Activated CD4-positive, alpha-beta T cell treated with anti-CD3 and anti-CD28 coated beads for 36 hours (primary cell): ENCODE measurements around the gene TUBB4B. TPM values are rescaled to one million over a fixed set of nuclear protein-coding genes. Genes with fewer than 3 reads are reported as not detected.

ENCODE experiments used
- ATAC-seq: fragments of 200-7000 bp; cut with Tn5 transposase; one replicate; pipeline ENCODE4 v1.10.0; 2021; ENCODE audit warnings: mild to moderate bottlenecking, moderate library complexity
- CTCF ChIA-PET: fragments of 350-600 bp; sonication (Branson Sonifier 250); formaldehyde crosslinking; loops from one replicate; lab custom pipeline; 2021; ENCODE audit warnings: antibody characterized with exemption; lab: Charles Lee
- POLR2A ChIA-PET: fragments of 350-600 bp; sonication (Branson Sonifier 250); formaldehyde crosslinking; loops from one replicate; lab custom pipeline; 2021; ENCODE audit warnings: antibody characterized with exemption, inconsistent platforms; lab: Charles Lee
- DNase-seq: peaks from one replicate; pipeline ENCODE4 v3.0.0-alpha.2; 2020
- H3K27ac Mint-ChIP-seq: one replicate; pipeline ENCODE4 v1.8.0; 2021; ENCODE audit warnings: mixed read lengths
- H3K27me3 Mint-ChIP-seq: one replicate; pipeline ENCODE4 v1.8.0; 2021; ENCODE audit warnings: mixed read lengths
- H3K36me3 Mint-ChIP-seq: one replicate; pipeline ENCODE4 v1.8.0; 2021; ENCODE audit warnings: low read depth, mixed read lengths
- H3K4me1 Mint-ChIP-seq: one replicate; pipeline ENCODE4 v1.8.0; 2021; ENCODE audit warnings: mixed read lengths
- H3K4me3 Mint-ChIP-seq: one replicate; pipeline ENCODE4 v1.8.0; 2021; ENCODE audit warnings: mild to moderate bottlenecking, moderate library complexity, mixed read lengths
- H3K9me3 Mint-ChIP-seq: one replicate; pipeline ENCODE4 v1.8.0; 2021; ENCODE audit warnings: low read depth, mixed read lengths
- intact Hi-C, 2 experiments: fragments of 100-400 bp; cut with DNase I in 1 of 2; cut with micrococcal nuclease in 1 of 2; formaldehyde crosslinking; loops; one replicate each; pipeline versions ENCODE4 v1.14.2 to v1.15.1; 2022 to 2024; cut with DNase I, micrococcal nuclease
- total RNA-seq, 2 experiments: library from RNA; stranded (reverse); gene quantifications; one replicate each; pipeline ENCODE4 v1.2.3, GENCODE V29; 2021

The TUBB4B gene
- total RNA-seq, 2 experiments from 2014 or later, result 264 to 278 TPM

- ChIA-PET CTCF (no interaction called here), POLR2A (no interaction called here)
- H3K9me3 Mint-ChIP-seq, result no peaks in the 10 kb centered on the region
- H3K4me3 Mint-ChIP-seq, result peak overlapping the region; percentile 72
- peaks cover 29% of the 10 kb centered on the region for H3K4me1 Mint-ChIP-seq
- DNase-seq, result no peak
- ATAC-seq, result no peak
- H3K27me3 Mint-ChIP-seq, result no peaks in the 10 kb centered on the region
- intact Hi-C loops, result loop anchor here (1.0 to 5.0 kb wide), 13 partner anchors 11 to 716 kb away; partner anchors contain the start of genes ANAPC2 (in 2 of the 2), SSNA1 (in 2 of the 2), ABCA2 (in 1 of the 2) and EXD3 (in 1 of the 2)
- H3K36me3 Mint-ChIP-seq, result no peaks in the 10 kb centered on the region
- no peak overlapping the region for H3K27ac Mint-ChIP-seq
Measured at GRCh38 chr9:137199411-137200121, 41.5 kb upstream of the TUBB4B start.

- ChIA-PET CTCF (interaction anchor here (0.7 to 1.1 kb wide), 7 partner anchors 10 to 114 kb away, joined by 3 to 5 read pairs (median 4); partner anchors contain the start of genes MAN1B1, NELFB, RNF224 and TUBB4B), POLR2A (interaction anchor here (0.5 to 1.2 kb wide), 7 partner anchors 12 to 425 kb away, joined by 3 to 8 read pairs (median 4); partner anchors contain the start of genes SSNA1 and TUBB4B)
- DNase-seq, result peak; percentile 99
- intact Hi-C loops, result loop anchor here (1.0 to 5.0 kb wide), 13 partner anchors 12 to 717 kb away; partner anchors contain the start of genes ANAPC2 (in 2 of the 2), SSNA1 (in 2 of the 2), ABCA2 (in 1 of the 2) and EXD3 (in 1 of the 2)
- peak; percentile 99 for ATAC-seq
- Mint-ChIP-seq H3K9me3 (no peaks in the 10 kb centered on the region), H3K27ac (peak within 1 kb of the TSS; percentile 76), H3K4me3 (peak within 1 kb of the TSS; percentile 79), H3K27me3 (no peaks in the 10 kb centered on the region), H3K4me1 (peaks cover 29% of the 10 kb centered on the region), H3K36me3 (peaks cover 1% of the 10 kb centered on the region)
Measured at GRCh38 chr9:137200311-137201204, 40.5 kb upstream of the TUBB4B start, which contains the start of gene TPRN. Gene TPRN, minus strand, starts transcription at chr9:137200741. Its CDS starts 30 bp downstream, at chr9:137200711.

GRCh38 chr9:137201205-137201868, 39.8 kb upstream of the TUBB4B start:
- DNase-seq (no peak), ATAC-seq (no peak)
- CTCF ChIA-PET, result interaction anchor here (0.7 to 1.3 kb wide), 9 partner anchors 10 to 115 kb away, joined by 3 to 5 read pairs (median 4); partner anchors contain the start of genes ANAPC2, MAN1B1, NELFB and RNF224
- POLR2A ChIA-PET, result interaction anchor here (0.5 to 1.2 kb wide), 7 partner anchors 12 to 424 kb away, joined by 3 to 8 read pairs (median 4); partner anchors contain the start of genes SSNA1 and TUBB4B
- Mint-ChIP-seq H3K27me3 (no peaks in the 10 kb centered on the region), H3K36me3 (peaks cover 4% of the 10 kb centered on the region), H3K4me3 (peak overlapping the region; percentile 79), H3K4me1 (peaks cover 30% of the 10 kb centered on the region), H3K9me3 (no peaks in the 10 kb centered on the region), H3K27ac (peak overlapping the region; percentile 76)
- intact Hi-C loops, result loop anchor here in 1 of 2 experiments (5.0 kb wide), 1 partner anchor 314 kb away; the partner anchor contains the start of gene TRAF2

- intact Hi-C loops, result loop anchor here in 1 of 2 experiments (5.0 kb wide), 1 partner anchor 316 kb away; the partner anchor contains the start of gene TRAF2
- Mint-ChIP-seq H3K27me3 (no peaks in the 10 kb centered on the region), H3K4me3 (no peak overlapping the region), H3K4me1 (peaks cover 43% of the 10 kb centered on the region), H3K36me3 (peaks cover 14% of the 10 kb centered on the region), H3K9me3 (no peaks in the 10 kb centered on the region), H3K27ac (no peak overlapping the region)
- ATAC-seq (no peak), DNase-seq (no peak)
- CTCF ChIA-PET, result interaction anchor here (1.9 kb wide), 1 partner anchor 34 kb away, joined by 5 read pairs; no protein-coding TSS in a partner anchor
- POLR2A ChIA-PET, result no interaction called here
Measured at GRCh38 chr9:137202966-137203365, 38.1 kb upstream of the TUBB4B start.

- peaks cover 39% of the 10 kb centered on the region for H3K4me1 Mint-ChIP-seq
- CTCF ChIA-PET, result interaction anchor here (0.6 to 2.4 kb wide), 5 partner anchors 18 to 363 kb away, joined by 3 to 11 read pairs (median 5); partner anchors contain the start of genes RNF208 and RNF224
Measured at GRCh38 chr9:137204731-137205125, 36.4 kb upstream of the TUBB4B start.

GRCh38 chr9:137205126-137206069, 35.7 kb upstream of the TUBB4B start, which contains the start of the genes NDOR1 and TMEM203:
Gene NDOR1, plus strand, starts transcription at chr9:137205700. Its CDS starts 78 bp downstream, at chr9:137205778.
Gene TMEM203, minus strand, starts transcription at chr9:137205648. Its CDS starts 234 bp downstream, at chr9:137205414.
- ATAC-seq, result peak; percentile 53
- intact Hi-C loops, result loop anchor here (1.0 to 2.0 kb wide), 8 partner anchors 16 to 91 kb away; partner anchors contain the start of genes TUBB4B (in 2 of the 2), ANAPC2 (in 1 of the 2), DPP7 (in 1 of the 2) and NELFB (in 1 of the 2)
- DNase-seq, result peak; percentile 97
- peaks cover 39% of the 10 kb centered on the region for H3K4me1 Mint-ChIP-seq
- POLR2A ChIA-PET, result interaction anchor here (0.7 kb wide), 1 partner anchor 122 kb away, joined by 3 read pairs; no protein-coding TSS in a partner anchor
- H3K9me3 Mint-ChIP-seq, result no peaks in the 10 kb centered on the region
- no peaks in the 10 kb centered on the region for H3K27me3 Mint-ChIP-seq
- peaks cover 20% of the 10 kb centered on the region for H3K36me3 Mint-ChIP-seq
- peak within 1 kb of the TSS; percentile 93 for H3K4me3 Mint-ChIP-seq
- CTCF ChIA-PET, result interaction anchor here (0.8 to 2.4 kb wide), 3 partner anchors 18 to 364 kb away, joined by 4 to 11 read pairs (median 9); partner anchors contain the start of genes RNF208 and RNF224
- H3K27ac Mint-ChIP-seq, result peak within 1 kb of the TSS; percentile 93

More at GRCh38 chr9:137204731-137205125, 36.4 kb upstream of the TUBB4B start:
- peak overlapping the region; percentile 93 for H3K27ac Mint-ChIP-seq
- H3K27me3 Mint-ChIP-seq, result no peaks in the 10 kb centered on the region
- no peak for DNase-seq
- no peaks in the 10 kb centered on the region for H3K9me3 Mint-ChIP-seq
- peaks cover 18% of the 10 kb centered on the region for H3K36me3 Mint-ChIP-seq
- H3K4me3 Mint-ChIP-seq, result peak overlapping the region; percentile 93
- intact Hi-C loops, result loop anchor here (1.0 to 5.0 kb wide), 9 partner anchors 15 to 317 kb away; partner anchors contain the start of genes TUBB4B (in 2 of the 2), ANAPC2 (in 1 of the 2), DPP7 (in 1 of the 2) and NELFB (in 1 of the 2)
- POLR2A ChIA-PET, result interaction anchor here (0.7 to 1.0 kb wide), 2 partner anchors 50 to 121 kb away, joined by 3 read pairs; partner anchors contain the start of gene NELFB
- no peak for ATAC-seq

GRCh38 chr9:137206602-137207001, 34.5 kb upstream of the TUBB4B start:
- POLR2A ChIA-PET, result interaction anchor here (0.6 kb wide), 1 partner anchor 804 kb away, joined by 3 read pairs; no protein-coding TSS in a partner anchor
- no peak for ATAC-seq
- intact Hi-C loops, result no loop called here

GRCh38 chr9:137211532-137211931, 29.6 kb upstream of the TUBB4B start:
- ChIA-PET CTCF (interaction anchor here (1.0 to 1.7 kb wide), 2 partner anchors 11 to 22 kb away, joined by 3 to 4 read pairs; partner anchors contain the start of gene TPRN), POLR2A (no interaction called here)
- H3K36me3 Mint-ChIP-seq, result peaks cover 20% of the 10 kb centered on the region
- no peak overlapping the region for H3K4me3 Mint-ChIP-seq
- no peaks in the 10 kb centered on the region for H3K9me3 Mint-ChIP-seq
- H3K27ac Mint-ChIP-seq, result no peak overlapping the region
- DNase-seq, result no peak
- ATAC-seq, result no peak
- intact Hi-C loops, result no loop called here
- no peaks in the 10 kb centered on the region for H3K27me3 Mint-ChIP-seq
- H3K4me1 Mint-ChIP-seq, result peaks cover 11% of the 10 kb centered on the region

More at GRCh38 chr9:137206602-137207001, 34.5 kb upstream of the TUBB4B start:
- peak overlapping the region; percentile 84 for H3K27ac Mint-ChIP-seq
- H3K9me3 Mint-ChIP-seq, result no peaks in the 10 kb centered on the region
- CTCF ChIA-PET, result interaction anchor here (1.2 to 1.9 kb wide), 3 partner anchors 10 to 30 kb away, joined by 3 to 8 read pairs (median 4); a partner anchor contains a TSS
- peaks cover 35% of the 10 kb centered on the region for H3K4me1 Mint-ChIP-seq
- no peak for DNase-seq
- H3K4me3 Mint-ChIP-seq, result peak overlapping the region; percentile 93
- peaks cover 20% of the 10 kb centered on the region for H3K36me3 Mint-ChIP-seq
- H3K27me3 Mint-ChIP-seq, result no peaks in the 10 kb centered on the region

GRCh38 chr9:137212520-137212919, 28.6 kb upstream of the TUBB4B start:
- Mint-ChIP-seq H3K9me3 (no peaks in the 10 kb centered on the region), H3K27me3 (no peaks in the 10 kb centered on the region), H3K36me3 (peaks cover 12% of the 10 kb centered on the region), H3K27ac (no peak overlapping the region), H3K4me1 (peaks cover 1% of the 10 kb centered on the region), H3K4me3 (no peak overlapping the region)
- no peak for ATAC-seq
- ChIA-PET POLR2A (no interaction called here), CTCF (interaction anchor here (1.0 kb wide), 1 partner anchor 23 kb away, joined by 3 read pairs; no protein-coding TSS in a partner anchor)
- DNase-seq, result no peak
- intact Hi-C loops, result no loop called here
